GM21423 (cell line): Measurements from ENCODE around the gene LRRC1.
A peak's percentile ranks its signal among the peaks of the same experiment; 100 is the strongest.

ENCODE experiments used
- ATAC-seq: cut with Tn5 transposase; IDR thresholded peaks from one replicate; pipeline ENCODE4 v1.9.1; 2021; ENCODE audit warnings: mild to moderate bottlenecking, moderate library complexity; ENCODE audit not compliant: unreplicated experiment

The LRRC1 gene

DNA sequence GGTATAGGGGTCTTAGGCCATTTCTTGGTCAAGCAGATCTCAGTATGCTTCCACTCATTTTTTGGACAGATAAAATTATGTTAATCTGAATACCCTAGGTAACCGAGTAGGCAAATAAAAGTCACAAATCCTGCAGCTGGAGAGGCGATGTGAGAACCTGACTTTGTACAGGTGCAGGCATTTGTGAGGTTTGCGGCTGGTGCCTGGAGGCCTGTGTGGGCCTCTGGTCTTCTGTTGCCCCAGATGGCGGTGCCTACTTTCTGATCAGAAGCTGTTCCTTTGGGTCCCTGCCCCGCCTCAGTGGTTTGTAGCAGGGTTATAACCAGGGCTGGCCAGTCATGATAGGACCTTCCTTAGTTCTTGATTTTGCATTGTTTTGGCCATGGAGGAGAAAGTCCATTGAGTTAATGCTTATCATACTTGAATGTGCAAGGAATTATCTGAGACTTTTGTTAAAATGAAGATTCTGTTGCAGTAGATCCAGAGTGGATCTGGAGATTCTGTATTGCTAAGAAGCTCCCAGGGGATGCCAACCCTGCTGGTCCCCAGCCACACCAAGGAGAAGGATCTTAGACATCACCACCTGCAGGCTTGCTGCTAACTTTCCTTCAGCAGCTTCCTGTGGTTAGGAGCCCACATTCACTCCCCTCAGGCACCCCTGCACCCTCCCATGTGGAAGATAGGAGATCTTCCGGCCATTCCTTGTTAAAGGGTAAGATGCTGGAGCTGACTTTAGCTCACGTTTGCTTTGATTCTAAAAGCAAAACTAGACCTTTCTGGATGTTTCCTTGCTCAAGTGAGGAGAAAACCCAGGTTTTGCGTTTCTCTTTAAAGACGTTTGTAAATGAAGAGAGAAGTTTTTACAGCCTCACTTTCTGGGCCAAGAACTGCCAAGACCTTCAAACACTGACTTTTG is 50.7 kb downstream of the LRRC1 start:
- ATAC-seq = no peak

DNA sequence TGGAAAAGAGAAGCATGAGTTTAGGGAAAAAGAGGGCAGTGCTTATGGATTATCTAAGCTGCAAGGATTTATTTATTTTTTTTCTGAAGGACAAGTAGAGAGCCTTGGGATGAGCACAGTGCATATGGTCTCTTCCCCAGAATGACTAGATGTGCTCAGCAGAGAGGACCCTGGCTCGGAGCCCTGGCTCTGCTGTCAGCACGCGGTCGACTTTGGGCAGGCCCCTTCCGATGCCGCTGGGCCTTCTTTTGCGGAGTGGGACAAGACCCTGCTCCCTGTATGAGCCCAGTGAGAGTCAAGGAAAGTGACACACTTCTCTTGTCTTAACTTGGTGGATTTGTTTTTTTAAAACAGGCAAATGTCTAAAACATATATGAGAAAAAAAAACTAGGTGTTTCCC is 51.4 kb downstream of the LRRC1 start:
- ATAC-seq = no peak

DNA sequence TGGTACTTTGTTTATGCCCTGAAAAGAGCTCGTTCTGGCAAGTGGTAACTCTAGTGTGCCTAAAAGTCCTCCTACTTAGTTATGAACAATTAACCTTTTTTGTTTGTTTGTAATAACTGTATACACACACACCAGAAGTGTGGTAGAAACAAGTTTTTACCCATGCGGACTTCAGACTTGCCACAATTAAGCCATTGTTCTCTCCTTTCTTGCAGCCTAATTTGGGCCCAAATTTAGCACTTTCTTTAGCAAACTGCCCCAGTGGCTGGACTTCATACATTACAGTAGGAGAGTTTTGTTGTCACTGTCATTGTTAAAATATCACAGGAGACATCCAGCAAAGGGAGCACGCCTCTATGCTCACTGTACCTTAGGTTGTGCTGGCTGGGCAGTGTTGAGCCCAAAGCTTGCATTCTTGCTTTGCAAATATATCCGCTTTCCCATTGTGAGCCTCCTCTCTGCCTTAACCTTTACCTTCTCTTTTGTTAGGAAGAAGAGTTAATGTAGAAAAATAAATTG is 53.0 kb downstream of the LRRC1 start:
- no peak for ATAC-seq

DNA sequence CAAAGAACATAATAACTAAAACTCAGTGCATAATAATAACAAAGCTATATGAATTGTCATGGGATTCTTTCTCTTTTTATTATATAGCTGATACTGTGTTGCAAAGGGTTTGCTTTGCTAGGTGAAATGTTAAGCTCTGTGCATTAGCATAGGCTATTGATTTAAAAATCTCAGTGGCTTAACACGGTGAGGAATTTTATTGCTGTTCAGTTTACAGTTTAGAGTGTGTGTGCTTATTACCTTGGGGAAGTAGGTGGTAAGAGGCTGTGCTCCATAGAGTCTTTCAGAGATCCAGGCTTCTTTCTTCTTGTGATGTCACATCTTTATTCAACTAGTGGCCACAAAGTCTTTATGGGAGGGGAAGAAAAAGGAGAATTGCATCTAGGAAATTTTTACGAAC is 55.7 kb downstream of the LRRC1 start:
- ATAC-seq = no peak

DNA sequence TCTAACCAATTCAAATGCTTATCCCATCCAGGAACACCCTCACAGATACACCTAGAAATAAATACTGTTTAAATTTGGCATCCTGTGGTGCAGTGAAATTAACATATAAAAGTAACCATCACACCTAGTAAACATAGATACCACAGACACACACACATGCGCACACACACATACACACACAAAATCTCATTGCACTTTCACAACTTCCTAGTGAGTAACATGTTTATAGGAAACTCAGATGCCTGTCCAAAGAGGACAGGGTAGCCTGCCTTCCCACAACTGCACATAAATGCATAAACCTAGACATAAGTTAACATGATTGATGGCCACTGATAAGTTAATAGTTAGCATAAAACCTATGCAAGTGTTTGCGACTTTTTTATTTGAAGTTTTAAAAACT is 56.8 kb downstream of the LRRC1 start:
- no peak for ATAC-seq

DNA sequence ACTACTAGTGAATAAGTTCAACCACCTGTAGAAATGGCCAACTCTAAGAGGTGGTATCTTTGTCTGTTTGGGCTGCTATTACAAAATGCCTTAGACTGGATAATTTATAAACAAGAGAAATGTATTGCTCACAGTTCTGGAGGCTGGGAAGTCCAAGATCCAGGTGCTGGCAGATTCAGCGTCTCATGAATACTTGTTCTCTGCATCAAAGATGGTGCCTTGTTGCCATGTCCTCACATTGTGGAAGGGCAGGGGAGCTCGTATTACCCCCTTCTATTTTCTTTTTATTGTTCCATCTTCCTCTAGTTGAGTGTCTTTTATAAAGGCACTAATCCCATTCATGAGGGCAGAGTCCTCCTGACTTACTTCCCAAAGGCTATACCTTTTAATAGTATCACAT is 58.0 kb downstream of the LRRC1 start:
- no peak for ATAC-seq

DNA sequence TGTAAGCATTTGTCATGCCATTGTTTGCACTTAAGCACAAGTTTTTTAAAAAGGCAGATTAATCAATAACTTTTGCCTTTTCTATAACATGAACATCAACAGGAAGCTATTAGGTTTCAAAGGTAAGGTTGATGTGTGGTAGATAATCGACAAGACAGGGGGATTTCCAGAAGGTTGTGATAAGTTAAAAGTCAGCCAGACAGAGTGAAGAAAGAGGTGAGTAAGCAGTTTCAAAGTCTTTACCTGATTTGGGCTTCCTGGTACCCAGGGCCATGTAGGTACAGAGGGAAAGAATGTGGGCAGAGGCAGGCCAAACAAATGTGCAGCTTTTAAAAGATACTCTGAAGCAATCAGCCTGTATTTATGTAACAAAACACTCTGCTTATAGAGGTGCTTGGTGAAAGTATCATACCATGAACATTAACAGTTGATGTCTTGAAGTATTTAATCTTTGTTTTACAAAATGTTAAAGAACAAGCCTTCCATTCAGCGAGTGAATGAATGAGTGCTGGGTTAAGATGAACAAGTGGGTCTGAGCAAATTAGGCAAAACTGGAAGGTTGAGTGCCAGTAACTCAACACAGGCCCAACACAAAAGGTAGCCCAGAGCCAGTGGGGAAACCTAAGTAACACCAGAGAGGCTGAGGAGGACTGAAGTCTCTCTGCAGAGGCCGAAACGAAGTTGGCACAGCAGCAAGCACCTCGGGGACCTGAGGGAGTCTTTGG is 60.2 kb downstream of the LRRC1 start:
- peak; percentile 97 for ATAC-seq

DNA sequence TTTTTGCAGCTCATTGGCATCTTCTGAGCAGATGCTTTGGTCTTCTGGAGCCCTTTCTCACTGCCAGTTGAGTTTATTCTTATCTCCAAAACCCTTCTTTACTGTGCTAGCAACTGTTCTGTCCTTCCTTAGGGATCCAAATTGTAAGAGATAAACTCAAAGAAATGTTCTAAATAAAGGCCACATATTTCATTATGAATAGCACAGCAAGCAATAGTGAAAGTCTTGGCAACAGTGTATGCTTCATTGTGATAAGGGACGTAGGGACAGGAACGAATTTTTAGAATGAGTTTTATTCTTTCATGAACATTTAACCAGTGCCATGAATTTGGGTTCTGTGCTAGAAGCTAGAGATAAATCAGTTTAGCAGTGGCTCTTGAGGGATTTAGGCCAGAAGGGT is 61.1 kb downstream of the LRRC1 start:
- no peak for ATAC-seq

DNA sequence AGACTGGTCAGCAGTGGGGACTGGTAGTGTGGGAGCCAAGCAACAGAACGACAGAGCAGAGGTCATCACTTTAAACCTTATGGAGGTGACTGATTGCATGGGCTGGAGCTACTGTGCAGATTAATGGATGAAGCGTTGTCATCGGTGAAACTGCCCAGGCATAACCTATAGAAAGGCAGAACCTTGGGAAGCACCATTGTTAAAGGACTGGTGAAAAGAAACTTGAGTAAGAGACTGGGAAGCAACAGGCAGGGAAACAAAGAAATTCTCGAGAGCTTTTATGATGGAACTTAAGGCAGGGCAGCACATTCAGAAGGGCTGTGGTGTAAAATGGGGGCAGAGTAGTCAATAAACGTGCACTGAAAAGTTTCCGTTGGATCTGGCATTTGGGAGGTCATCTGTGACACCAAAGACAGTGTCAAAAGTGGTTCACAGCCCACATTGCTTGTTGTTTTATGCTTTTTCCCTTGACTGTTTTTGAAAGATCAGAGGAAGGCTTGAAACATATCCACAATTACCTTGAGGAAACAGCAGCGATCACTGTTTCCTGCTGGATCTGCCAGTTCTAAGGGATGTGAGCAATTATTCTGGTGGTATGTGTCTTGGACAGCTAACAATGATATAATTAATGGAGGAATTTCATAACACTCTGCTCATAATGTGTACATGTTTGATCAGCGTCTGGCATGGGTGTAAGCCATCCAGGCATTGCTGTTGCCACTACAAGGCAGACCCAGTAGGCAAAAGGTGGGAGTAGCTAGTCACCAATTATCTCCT is 62.7 kb downstream of the LRRC1 start:
- ATAC-seq = no peak

DNA sequence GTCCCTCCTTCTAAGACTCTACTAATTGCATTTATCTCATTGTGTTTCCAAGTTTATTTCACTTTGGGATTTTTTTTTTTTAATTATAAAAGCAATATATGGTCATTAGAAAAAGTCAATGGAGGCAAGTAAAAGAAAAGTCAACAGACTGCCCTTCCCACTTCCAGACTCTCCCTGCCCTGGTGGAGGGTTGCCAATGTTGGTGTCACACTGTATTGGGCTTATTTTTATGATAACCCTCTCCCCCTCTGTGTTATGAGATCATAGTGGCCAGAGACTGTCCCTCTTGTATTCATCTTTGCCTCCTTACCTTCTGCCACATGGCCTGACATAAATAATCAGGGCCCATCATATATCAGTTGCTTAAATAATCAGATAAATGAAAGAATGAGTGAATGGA is 63.4 kb downstream of the LRRC1 start:
- no peak for ATAC-seq

DNA sequence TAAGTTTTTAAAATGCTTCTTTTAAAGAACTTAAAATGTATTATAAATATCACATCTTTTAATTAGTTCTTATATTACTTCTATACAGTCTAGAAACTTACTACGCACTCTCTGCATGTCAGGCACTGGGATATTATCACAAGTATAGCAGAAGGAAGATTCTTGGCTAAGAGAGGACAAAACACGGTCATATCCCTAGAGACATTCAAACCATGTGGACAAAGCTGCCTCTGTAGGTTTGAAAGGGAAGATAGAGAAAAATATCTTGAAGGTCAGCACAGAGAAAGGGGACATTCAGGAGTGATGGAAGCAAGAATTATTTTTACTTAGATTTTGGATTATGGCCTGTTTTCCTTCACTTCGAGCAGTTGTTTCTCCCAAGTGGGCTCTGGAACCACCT is 64.1 kb downstream of the LRRC1 start:
- ATAC-seq = no peak

DNA sequence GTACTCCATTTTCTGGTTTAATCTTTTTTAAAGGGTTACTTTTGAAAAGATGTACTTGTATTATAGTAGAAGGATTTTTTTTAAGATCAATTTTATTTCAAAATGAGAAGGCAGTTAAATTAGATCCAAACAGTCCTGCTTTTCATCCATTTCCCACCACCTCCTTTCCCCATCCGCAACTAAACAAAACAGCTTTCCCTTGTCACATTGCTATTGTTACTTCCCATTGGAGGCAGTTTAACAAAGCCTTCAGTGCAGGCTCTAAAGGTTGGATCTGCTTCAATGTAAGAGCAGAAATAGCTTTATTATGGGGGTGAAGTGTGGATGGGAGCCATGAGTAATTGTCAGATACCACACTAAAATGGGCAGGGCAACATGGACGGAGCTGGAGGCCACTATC is 65.7 kb downstream of the LRRC1 start:
- no peak for ATAC-seq

DNA sequence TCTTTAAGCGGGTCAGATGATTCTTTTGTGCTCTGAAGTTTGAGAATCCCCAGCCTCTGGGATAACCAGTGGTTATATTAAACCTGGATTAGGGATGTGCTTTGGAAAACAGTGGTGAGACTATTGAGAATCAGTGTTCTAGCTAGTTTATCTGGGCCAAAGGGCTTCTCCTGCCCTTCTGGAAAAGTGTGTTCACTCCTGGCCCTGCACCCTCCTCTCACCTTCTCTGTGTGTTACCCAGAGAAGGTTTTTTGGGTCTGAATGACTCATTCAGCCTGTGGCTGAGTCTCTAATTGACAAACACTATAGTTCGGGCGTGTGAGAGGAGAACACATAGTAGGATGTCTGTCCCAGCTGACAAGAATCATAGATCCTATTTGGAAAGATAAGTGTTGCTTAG is 66.7 kb downstream of the LRRC1 start:
- no peak for ATAC-seq

DNA sequence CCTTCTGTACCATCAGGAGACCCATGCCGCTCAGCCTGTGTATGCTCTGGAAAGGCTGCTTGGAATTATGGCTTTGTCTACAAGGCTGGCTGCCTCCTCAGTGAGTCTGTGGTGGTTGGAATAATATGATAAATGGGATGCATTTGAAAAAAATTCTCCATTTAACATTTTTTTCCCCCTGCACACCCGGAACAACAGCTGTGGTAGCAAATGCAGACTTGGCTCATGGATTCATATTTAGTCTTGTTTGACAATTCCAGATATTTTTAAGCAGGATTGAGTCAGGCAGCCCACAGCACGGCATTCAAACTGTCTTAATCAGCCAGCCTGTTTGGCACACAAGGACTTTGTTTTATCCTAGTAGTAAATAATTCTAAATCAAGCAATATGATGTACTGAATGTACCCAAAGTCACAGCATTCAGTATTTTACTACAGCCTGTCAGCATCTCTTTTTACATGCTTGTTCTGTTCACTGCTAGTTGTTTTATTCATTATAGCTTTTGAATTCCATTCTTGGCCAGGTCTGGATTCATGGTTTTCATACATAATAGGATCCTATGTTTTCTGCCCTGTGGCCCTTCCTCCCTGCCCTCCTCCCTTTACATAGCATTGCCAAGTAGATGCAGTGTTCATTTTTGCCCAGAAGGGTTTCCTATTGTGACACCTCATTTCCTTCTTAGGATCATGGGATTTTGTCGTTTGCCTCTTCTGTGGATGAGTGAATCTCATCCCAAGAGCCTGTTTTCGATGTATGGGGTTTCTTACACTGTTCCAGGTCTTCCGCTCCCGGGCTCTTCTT is 68.1 kb downstream of the LRRC1 start:
- ATAC-seq = no peak

DNA sequence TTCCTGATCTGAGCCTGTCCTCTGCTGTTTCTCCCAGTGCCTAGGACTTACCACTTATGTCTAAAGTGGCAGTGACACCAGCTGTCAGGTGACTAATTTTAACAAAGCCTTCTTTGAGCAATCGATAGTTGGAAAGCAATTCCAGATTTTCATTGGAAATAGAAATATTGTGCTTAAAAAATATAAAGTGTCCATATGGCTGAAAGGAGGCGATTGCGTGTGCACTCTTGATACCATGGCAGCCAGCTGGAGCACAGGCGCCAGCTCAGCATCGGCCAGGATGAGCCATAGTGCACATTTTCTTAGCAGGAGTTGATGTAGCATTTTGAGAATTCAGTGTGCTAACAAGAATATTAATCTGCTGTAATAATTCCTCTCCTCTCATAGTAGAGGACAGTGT is 70.0 kb downstream of the LRRC1 start:
- no peak for ATAC-seq

DNA sequence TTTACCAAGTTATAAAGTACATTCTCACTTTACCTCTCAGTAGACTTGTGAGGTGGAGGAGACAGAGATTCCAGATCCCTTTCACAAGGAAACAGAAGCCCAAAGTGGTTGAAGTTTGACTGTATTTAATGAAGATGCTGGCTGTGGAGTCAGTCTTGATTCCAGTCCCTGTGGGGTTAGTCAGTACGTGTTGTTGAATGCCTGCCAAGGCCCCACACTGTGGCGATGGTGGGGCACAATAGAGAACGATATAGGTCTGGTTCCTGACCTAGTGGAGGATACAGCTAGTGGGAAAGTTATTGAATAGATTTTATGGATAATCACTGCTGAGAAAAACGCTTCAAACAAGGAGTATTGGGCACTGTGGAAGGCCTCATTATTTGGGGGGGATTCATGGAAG is 71.4 kb downstream of the LRRC1 start:
- ATAC-seq = no peak

DNA sequence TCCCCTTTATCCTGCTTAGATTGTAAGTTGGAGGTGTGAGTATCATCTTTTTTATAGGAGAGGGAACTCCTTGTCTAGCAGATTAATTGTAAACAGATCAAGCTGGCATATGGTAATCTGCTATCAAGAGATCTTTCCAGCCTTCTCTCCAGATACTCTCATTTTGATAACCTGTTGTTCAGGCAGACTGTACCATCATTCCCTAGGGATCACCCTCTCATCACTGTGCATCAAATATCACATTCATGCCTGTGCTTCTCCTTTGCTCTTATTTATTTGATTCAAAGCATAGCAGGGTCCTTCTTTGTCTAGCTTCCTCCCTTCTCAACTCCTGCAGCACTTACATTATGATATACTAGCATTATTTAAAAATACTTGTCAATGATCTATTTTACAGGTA is 73.8 kb downstream of the LRRC1 start:
- no peak for ATAC-seq

DNA sequence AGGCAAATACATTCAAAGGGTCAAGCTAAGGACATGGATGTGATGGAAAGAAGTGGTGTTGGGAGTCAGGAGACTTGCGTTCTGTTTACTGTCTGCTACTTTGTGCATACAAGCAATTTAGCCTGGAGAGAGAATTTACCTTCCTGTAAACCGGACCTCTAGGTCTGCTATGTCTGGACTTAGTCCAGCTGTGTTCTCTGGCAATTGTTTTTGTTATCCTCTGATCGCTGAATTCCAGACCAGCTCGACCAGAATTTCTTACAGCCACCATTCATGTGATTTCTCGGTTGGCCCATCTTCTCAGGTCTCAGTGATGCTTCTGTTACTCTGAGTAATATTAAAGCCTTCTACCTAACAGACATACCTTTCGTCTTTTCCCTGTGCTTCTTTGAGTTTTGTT is 75.2 kb downstream of the LRRC1 start:
- ATAC-seq = no peak

DNA sequence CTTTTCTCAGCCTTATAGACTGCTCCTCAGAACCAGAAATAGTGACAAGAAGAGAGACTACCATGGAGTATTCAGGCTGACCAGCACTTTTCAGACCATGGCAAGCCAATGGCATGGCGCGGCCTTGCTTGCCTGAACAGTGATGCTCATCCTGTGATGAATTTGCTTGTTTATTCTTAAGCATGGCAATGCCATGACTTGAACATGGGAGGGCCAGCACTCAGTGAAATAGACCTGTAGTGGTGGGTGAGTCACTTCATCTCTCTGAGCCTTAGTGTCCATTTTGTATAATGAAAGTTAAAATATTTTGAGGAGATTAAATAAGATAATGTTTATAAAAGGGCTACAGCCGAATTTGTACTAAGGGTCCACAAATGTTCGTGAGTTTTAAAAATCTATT is 79.1 kb downstream of the LRRC1 start:
- ATAC-seq = no peak

DNA sequence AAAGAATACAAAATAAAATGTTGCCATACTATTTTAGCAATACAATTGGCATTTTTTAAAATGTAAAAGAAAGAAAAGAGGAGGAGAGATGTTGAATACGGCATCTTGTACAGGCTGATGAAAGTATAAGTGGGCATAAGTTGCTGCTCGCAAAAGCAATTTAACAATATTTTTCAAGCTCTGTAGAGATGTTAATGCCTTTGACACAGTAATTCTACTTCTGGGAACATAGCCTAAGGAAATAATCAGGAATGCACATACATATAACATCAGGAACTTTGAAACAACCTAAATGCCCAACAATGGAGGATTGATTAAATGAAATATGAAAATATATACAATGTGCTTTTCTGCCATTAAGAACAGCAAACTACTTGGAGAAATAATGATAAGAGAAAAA is 80.2 kb downstream of the LRRC1 start:
- no peak for ATAC-seq

DNA sequence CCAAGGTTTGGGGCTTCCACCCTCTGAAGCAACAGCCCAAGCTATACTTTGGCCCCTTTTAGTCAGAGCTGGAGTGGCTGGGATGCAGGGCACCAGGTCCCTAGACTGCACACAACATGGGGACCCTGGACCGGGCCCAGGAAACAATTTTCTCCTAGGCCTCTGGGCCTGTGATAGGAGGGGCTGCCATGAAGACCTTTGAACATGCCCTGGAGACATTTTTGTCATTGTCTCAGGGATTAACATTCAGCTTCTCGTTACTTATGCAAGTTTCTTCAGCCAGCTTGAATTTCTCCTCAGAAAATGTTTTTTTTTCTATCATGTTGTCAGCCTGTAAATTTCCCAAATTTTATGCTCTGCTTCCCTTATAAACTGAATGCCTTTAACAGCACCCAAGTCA is 82.3 kb downstream of the LRRC1 start:
- no peak for ATAC-seq
